ENCODE results near the gene PHF21B. TPM values are rescaled to one million over a fixed set of nuclear protein-coding genes. Genes with fewer than 3 reads are reported as not detected.
"Not testable (repeated sequence)": the region's sequence is repeated elsewhere in the genome, so short reads cannot be mapped to it uniquely, and the experiment has no call there.

Gene PHF21B
- total RNA-seq, 1 donor from 2014 or later, result 4.6 TPM

DNA sequence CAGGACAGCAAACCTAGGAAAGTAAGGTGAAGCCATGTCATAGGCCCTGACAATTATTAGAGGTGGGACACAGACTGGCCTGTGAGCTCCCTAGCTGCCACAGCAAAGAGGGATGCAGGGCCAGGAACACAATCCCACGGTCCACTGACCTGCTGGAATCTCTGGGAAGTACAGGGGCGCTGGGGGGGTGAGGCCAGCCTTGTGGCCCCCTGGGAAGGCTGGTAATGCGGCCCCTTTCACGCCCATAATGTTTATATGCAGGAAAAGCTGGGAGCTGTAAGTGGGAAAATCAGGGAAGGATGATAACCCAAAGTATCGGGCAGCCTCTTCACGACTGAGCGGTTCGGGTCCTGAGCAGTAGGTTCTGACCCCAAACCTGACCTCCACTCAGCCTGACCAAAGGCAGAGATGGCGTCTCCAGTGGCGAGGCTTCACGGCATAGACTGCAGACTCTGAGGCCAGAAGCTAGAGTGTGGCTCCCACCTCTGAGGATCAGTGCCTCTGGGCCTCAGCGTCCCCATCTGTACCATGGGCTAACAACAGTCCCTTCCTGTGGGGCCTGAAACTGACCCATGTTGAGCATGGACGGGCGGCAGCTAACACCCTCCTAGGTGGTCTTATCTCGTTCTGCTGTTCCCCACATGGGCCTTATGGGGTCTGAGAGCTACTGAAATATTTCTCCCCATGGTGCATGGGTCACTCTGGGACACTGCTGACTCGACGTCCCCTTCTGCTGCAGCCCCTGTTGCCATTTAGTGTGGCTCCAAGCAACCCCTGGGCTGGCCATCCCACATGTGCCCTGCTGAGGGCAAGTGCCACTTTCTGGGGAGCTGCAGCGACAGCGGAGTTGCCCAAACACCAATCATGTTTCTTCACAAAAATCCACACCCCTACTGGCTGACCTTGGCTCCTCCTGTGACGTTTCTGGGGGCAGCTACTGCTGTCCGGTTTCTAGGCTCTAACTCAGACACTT, 101.8 kb downstream of the PHF21B start:
- peak overlapping the region; percentile 48 for H3K4me3 Mint-ChIP-seq (ENCODE audit: unreplicated experiment)
- DNase-seq (ENCODE audit: low spot score), result no peak
- H3K4me1 Mint-ChIP-seq (ENCODE audit: unreplicated experiment), result no peaks in the 10 kb centered on the region
- H3K27ac Mint-ChIP-seq (ENCODE audit: unreplicated experiment), result no peak overlapping the region
- H3K9me3 Mint-ChIP-seq (ENCODE audit: unreplicated experiment), result peaks cover 5% of the 10 kb centered on the region
- H3K36me3 Mint-ChIP-seq (ENCODE audit: low read depth, unreplicated experiment), result peaks cover 36% of the 10 kb centered on the region
- TF ChIP-seq, protein P1, sequence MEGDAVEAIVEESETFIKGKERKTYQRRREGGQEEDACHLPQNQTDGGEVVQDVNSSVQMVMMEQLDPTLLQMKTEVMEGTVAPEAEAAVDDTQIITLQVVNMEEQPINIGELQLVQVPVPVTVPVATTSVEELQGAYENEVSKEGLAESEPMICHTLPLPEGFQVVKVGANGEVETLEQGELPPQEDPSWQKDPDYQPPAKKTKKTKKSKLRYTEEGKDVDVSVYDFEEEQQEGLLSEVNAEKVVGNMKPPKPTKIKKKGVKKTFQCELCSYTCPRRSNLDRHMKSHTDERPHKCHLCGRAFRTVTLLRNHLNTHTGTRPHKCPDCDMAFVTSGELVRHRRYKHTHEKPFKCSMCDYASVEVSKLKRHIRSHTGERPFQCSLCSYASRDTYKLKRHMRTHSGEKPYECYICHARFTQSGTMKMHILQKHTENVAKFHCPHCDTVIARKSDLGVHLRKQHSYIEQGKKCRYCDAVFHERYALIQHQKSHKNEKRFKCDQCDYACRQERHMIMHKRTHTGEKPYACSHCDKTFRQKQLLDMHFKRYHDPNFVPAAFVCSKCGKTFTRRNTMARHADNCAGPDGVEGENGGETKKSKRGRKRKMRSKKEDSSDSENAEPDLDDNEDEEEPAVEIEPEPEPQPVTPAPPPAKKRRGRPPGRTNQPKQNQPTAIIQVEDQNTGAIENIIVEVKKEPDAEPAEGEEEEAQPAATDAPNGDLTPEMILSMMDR (IDR thresholded peaks at IDR 0.05; ENCODE audit: unreplicated experiment), result no peak
- peaks cover 3% of the 10 kb centered on the region for H3K27me3 Mint-ChIP-seq (ENCODE audit: unreplicated experiment)

DNA sequence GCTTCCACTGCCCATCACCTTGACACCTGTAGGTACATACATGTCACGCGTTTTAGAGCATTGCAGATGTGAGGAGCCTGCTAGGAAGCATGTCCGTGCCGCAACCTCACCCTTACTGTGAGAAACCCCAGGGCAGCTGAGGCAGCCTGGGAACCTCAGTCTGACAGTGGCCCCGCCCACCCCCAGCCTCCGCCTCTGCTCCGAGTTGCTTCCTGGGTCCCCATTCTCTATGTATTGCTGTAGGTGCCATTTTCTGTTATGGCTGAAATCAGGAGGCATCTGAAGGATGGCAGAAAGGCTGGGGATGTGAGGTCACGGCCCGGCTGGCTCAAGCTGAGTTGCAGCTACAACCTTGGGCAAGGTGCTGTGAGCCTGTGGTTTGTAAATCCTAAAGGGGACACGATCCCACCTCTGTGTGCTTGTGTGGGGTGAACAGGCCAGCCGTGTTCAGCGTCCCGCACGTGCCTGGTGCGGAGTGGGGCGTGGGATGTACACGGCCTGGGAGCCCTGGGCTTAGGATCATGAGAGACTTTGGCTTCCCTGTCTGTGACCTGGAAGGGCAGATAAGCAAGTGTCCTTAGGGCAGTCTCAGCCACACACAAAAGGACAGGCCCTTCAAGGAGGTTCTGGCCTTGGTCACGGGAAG, 102.7 kb downstream of the PHF21B start:
- TF ChIP-seq, protein P1 (IDR thresholded peaks at IDR 0.05; ENCODE audit: unreplicated experiment), result no peak
- peaks cover 3% of the 10 kb centered on the region for H3K27me3 Mint-ChIP-seq (ENCODE audit: unreplicated experiment)
- DNase-seq (ENCODE audit: low spot score), result no peak
- H3K4me1 Mint-ChIP-seq (ENCODE audit: unreplicated experiment), result no peaks in the 10 kb centered on the region
- peaks cover 12% of the 10 kb centered on the region for H3K9me3 Mint-ChIP-seq (ENCODE audit: unreplicated experiment)
- peak overlapping the region; percentile 48 for H3K4me3 Mint-ChIP-seq (ENCODE audit: unreplicated experiment)
- H3K36me3 Mint-ChIP-seq (ENCODE audit: low read depth, unreplicated experiment), result peaks cover 35% of the 10 kb centered on the region
- no peak overlapping the region for H3K27ac Mint-ChIP-seq (ENCODE audit: unreplicated experiment)

DNA sequence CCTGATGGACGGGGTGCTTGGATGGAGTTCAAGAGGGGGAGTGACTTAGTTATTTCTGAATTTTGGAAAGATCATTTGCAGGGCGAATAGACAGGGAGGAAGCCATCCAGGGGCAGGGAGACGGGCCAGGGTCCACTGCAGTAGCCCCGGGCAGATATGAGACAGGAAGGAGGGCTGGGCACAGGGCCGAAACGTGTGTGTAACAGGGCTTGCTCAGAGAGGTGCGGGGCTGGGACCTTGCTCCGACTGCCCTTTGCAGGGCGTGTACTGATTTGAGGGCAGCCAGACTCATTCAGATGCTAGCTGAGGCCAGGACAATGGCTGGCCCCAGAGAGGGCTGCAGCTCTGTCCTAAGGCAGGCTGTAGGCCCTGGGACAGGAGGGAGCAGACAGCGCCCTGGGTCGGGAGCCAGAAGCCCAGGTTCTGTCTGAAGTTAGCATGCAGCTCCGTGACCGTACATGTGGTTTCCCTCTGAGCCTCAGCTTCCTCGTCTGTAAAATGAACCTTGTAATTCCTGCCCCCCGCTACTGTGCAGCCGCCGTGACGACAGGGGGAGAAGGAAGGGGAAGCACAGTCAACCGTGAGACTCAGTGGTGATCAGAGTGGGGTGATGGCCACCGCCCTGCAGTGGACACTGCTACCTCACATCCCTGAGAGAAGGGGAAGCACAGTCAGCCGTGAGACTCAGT, 103.4 kb downstream of the PHF21B start:
- Mint-ChIP-seq H3K4me3 (ENCODE audit: unreplicated experiment) (no peak overlapping the region), H3K4me1 (ENCODE audit: unreplicated experiment) (no peaks in the 10 kb centered on the region), H3K27ac (ENCODE audit: unreplicated experiment) (no peak overlapping the region), H3K36me3 (ENCODE audit: low read depth, unreplicated experiment) (peaks cover 28% of the 10 kb centered on the region), H3K27me3 (ENCODE audit: unreplicated experiment) (peaks cover 3% of the 10 kb centered on the region), H3K9me3 (ENCODE audit: unreplicated experiment) (peaks cover 12% of the 10 kb centered on the region)
- DNase-seq (ENCODE audit: low spot score), result no peak
- TF ChIP-seq, protein P1 (IDR thresholded peaks at IDR 0.05; ENCODE audit: unreplicated experiment), result no peak

DNA sequence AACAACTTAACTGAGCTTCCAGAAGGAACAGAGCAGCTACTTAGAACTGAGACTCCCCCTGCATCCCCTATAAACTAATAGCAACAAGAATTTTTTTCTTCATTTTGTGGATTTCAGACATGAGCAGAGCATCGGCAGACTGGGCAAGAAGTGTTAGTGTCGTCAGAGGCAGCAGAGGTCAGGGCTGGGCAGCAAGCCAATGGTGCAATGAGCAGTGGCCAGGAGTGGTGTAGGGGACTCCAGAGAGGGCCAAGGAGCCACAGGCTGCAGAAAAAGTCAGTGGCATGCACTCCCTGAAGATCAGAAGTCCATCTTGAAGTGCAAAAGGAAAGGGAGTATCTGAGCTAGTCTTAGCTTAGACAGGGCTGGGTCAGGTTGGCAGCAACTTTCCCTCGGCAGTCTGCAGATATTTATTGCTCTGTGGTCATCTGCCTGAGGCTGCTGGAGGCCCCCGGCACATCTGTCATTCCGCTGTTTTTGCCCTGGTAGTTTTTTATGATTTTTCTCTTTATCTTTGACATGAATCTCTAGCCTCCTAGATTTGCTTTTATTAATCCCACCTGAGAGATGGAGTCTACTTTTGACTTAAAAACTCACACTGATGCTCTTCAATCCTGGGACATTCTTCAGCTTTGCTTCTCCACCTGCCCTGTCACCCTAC, 105.2 kb downstream of the PHF21B start:
- H3K27ac Mint-ChIP-seq (ENCODE audit: unreplicated experiment); H3K27me3 Mint-ChIP-seq (ENCODE audit: unreplicated experiment); H3K4me3 Mint-ChIP-seq (ENCODE audit: unreplicated experiment); H3K4me1 Mint-ChIP-seq (ENCODE audit: unreplicated experiment); DNase-seq (ENCODE audit: low spot score): not testable (repeated sequence)
- Mint-ChIP-seq H3K9me3 (ENCODE audit: unreplicated experiment) (peaks cover 11% of the 10 kb centered on the region), H3K36me3 (ENCODE audit: low read depth, unreplicated experiment) (peaks cover 19% of the 10 kb centered on the region)

DNA sequence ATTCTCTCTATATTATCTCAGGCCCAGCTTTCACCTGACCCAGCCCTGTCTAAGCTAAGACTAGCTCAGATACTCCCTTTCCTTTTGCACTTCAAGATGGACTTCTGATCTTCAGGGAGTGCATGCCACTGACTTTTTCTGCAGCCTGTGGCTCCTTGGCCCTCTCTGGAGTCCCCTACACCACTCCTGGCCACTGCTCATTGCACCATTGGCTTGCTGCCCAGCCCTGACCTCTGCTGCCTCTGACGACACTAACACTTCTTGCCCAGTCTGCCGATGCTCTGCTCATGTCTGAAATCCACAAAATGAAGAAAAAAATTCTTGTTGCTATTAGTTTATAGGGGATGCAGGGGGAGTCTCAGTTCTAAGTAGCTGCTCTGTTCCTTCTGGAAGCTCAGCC, 106.6 kb downstream of the PHF21B start:
- peaks cover 11% of the 10 kb centered on the region for H3K9me3 Mint-ChIP-seq (ENCODE audit: unreplicated experiment)
- H3K27ac Mint-ChIP-seq (ENCODE audit: unreplicated experiment); H3K4me3 Mint-ChIP-seq (ENCODE audit: unreplicated experiment); H3K4me1 Mint-ChIP-seq (ENCODE audit: unreplicated experiment); DNase-seq (ENCODE audit: low spot score); H3K27me3 Mint-ChIP-seq (ENCODE audit: unreplicated experiment): not testable (repeated sequence)
- peaks cover 17% of the 10 kb centered on the region for H3K36me3 Mint-ChIP-seq (ENCODE audit: low read depth, unreplicated experiment)

All from endothelial cell (in vitro differentiated cells).